Ovary (tissue), 9 donors: ENCODE data around the gene CHST14. TPM values are rescaled to one million over a fixed set of nuclear protein-coding genes. Genes with fewer than 3 reads are reported as not detected.

Source experiments
- DNase-seq, 5 donors: peaks; one replicate each; pipeline ENCODE4 v3.0.0-alpha.2; 2019 to 2020
- H3K27ac ChIP-seq, 2 donors: fragments of 200-600 bp; one replicate each; pipeline versions ENCODE4 v1.5.1 to v1.8.0; 2019 to 2022
- H3K27me3 ChIP-seq: fragments of 200-600 bp; one replicate; pipeline ENCODE4 v1.8.0; 2022
- H3K36me3 ChIP-seq: fragments of 200-600 bp; sonication (generic); one replicate; pipeline ENCODE4 v1.5.1; 2019
- H3K4me1 ChIP-seq: one replicate; pipeline ENCODE4 v1.8.1; 2013; ENCODE audit warnings: mild to moderate bottlenecking, moderate library complexity; ENCODE audit not compliant: insufficient read depth
- H3K4me3 ChIP-seq: fragments of 200-600 bp; sonication (generic); one replicate; pipeline ENCODE4 v1.5.1; 2017
- H3K9me3 ChIP-seq, 2 donors: fragments of 200-600 bp in 1 of 2; sonication (generic) in 1 of 2; one replicate each; pipeline versions ENCODE4 v1.5.1 to v1.8.1; 2013 to 2019; ENCODE audit warnings: mild to moderate bottlenecking in 1 of 2, moderate library complexity in 1 of 2
- CTCF ChIP-seq, 3 donors: fragments of 450-650 bp in 2 of 3; fragments of 200-600 bp in 1 of 3; IDR thresholded peaks; one replicate each; pipeline versions ENCODE4 v1.5.1 to v1.8.0; 2016 to 2022; ENCODE audit warnings: antibody characterized with exemption in 3 of 3, mild to moderate bottlenecking in 1 of 3
- EP300 ChIP-seq: sonication (generic); formaldehyde crosslinking; IDR thresholded peaks from one replicate; pipeline ENCODE4 v1.6.1; 2017; ENCODE audit warnings: antibody characterized with exemption
- POLR2A ChIP-seq: fragments of 450-650 bp; IDR thresholded peaks from one replicate; pipeline ENCODE4 v1.6.1; 2017; ENCODE audit warnings: antibody characterized with exemption, mild to moderate bottlenecking, moderate library complexity
- WGBS, 3 donors: extraction: QIAGEN DNeasy Blood & Tissue Kit in 1 of 3; methylation state at CpG; one replicate each; pipeline versions ENCODE4 v1.1.5 to v1.1.7; 2013 to 2017; 5-methylcytosine and 5-hydroxymethylcytosine counted together
- intact Hi-C, 4 donors: fragments of 100-400 bp; cut with DNase I; formaldehyde crosslinking; loops; one replicate each; pipeline versions ENCODE4 v1.11.0 to v1.15.1; 2022 to 2023
- polyA plus RNA-seq, 2 donors: library from polyadenylated mRNA; stranded (reverse); fragments of 200-250 nt in 1 of 2; fragments of 350-450 nt in 1 of 2; fragmentation: Illumina TruSeq in 1 of 2; extraction: RNeasy Lipid Tissue Mini Kit (QIAGEN cat#74804) in 1 of 2; gene quantifications; one replicate each; pipeline ENCODE4 v1.2.3, GENCODE V29; 2013 to 2014
- total RNA-seq, 7 donors: library from RNA; depleted of rRNA in 2 of 7; stranded (reverse); fragments of >200 nt in 2 of 7; fragmentation: NEBNext Ultra II Directional in 3 of 7; extraction: Animal tissue kit (Norgen Biotek cat#: 25700) in 3 of 7; gene quantifications; one replicate each; pipeline versions ENCODE4 v1.1.0 to v1.2.4, GENCODE V29; 2016 to 2023
- donor health status: DM: no; HTN: no; CAD: no; lungs with moderate emphysema.
- donor health status: DM: no; HTN: no; CAD: no.
- donor health status: Bipolar disorder and iron deficiency.
- donor health status: DM: yes; HTN: yes; CAD: no.
- donor health status: DM: no; HTN: no; CAD: no.
- donor health status: DM: yes; HTN: yes; CAD: no.

Gene CHST14
- total and polyA plus RNA-seq, 9 donors: 8.2 to 28.3 (median 23.8) TPM

- Histone ChIP-seq H3K27ac (no peak overlapping the region), H3K36me3 (no peaks in the 10 kb centered on the region), H3K4me3 (no peak overlapping the region), H3K4me1 (no peaks in the 10 kb centered on the region), H3K27me3 (no peaks in the 10 kb centered on the region), H3K9me3 (no peaks in the 10 kb centered on the region)
- no peak for DNase-seq
- intact Hi-C loops: no loop called here
- WGBS, 3 donors: 85 to 90% (median 86%) methylated on average over 8 of the region's 8 CpGs
- TF ChIP-seq EP300: no peak
- no peak for TF ChIP-seq CTCF (IDR thresholded peaks at IDR 0.05)
- TF ChIP-seq POLR2A: no peak
Observed at GRCh38 chr15:40493089-40493840, 22.5 kb downstream of the CHST14 start.

- H3K4me1 ChIP-seq: no peaks in the 10 kb centered on the region
- intact Hi-C loops: no loop called here
- H3K9me3 ChIP-seq: no peaks in the 10 kb centered on the region
- no peaks in the 10 kb centered on the region for H3K27me3 ChIP-seq
- 92 to 93% (median 92%) methylated on average over 2 of the region's 2 CpGs for WGBS, 3 donors
- no peak overlapping the region for H3K4me3 ChIP-seq
- DNase-seq: no peak
- TF ChIP-seq CTCF (IDR thresholded peaks at IDR 0.05): no peak
- TF ChIP-seq EP300: no peak
- no peak for TF ChIP-seq POLR2A
- H3K27ac ChIP-seq: no peak overlapping the region
- no peaks in the 10 kb centered on the region for H3K36me3 ChIP-seq
Observed at GRCh38 chr15:40495516-40495915, 24.7 kb downstream of the CHST14 start.

- 49 to 68% (median 51%) methylated on average over 5 of the region's 5 CpGs for WGBS, 3 donors
- no peak for DNase-seq
- Histone ChIP-seq H3K27ac (no peak overlapping the region), H3K4me3 (no peak overlapping the region), H3K4me1 (no peaks in the 10 kb centered on the region), H3K9me3 (no peaks in the 10 kb centered on the region), H3K27me3 (no peaks in the 10 kb centered on the region), H3K36me3 (no peaks in the 10 kb centered on the region)
- intact Hi-C loops: no loop called here
- TF ChIP-seq CTCF (IDR thresholded peaks at IDR 0.05) (no peak), EP300 (no peak), POLR2A (no peak)
Observed at GRCh38 chr15:40498418-40498817, 27.6 kb downstream of the CHST14 start.

GRCh38 chr15:40498891-40499290 lies 28.1 kb downstream of the CHST14 start:
- Histone ChIP-seq H3K4me3 (no peak overlapping the region), H3K27ac (no peak overlapping the region), H3K9me3 (no peaks in the 10 kb centered on the region), H3K4me1 (no peaks in the 10 kb centered on the region), H3K36me3 (no peaks in the 10 kb centered on the region), H3K27me3 (no peaks in the 10 kb centered on the region)
- intact Hi-C loops: no loop called here
- 70 to 82% (median 72%) methylated on average over 4 of the region's 4 CpGs for WGBS, 3 donors
- no peak for TF ChIP-seq CTCF (IDR thresholded peaks at IDR 0.05)
- no peak for TF ChIP-seq POLR2A
- TF ChIP-seq EP300: no peak
- DNase-seq: no peak
